Smooth muscle cell (in vitro differentiated cells): ENCODE measurements around the gene CELF1. TPM values are rescaled to one million over a fixed set of nuclear protein-coding genes. Genes with fewer than 3 reads are reported as not detected.
"Not testable (repeated sequence)": the region's sequence is repeated elsewhere in the genome, so short reads cannot be mapped to it uniquely, and the experiment has no call there.

ENCODE experiments used
- DNase-seq: peaks from one replicate; lab custom pipeline; 2025; ENCODE audit not compliant: unreplicated experiment; lab: John Stamatoyannopoulos, UW
- H2AFZ ChIP-seq: fragments of 200-600 bp; sonication (generic); 2 replicates; pipeline ENCODE4 v1.6.0; 2016; ENCODE audit warnings: antibody characterized with exemption, low read depth, mild to moderate bottlenecking
- H3F3A ChIP-seq: fragments of 200-600 bp; sonication (generic); 2 replicates; pipeline ENCODE4 v1.6.0; 2017; ENCODE audit warnings: antibody characterized with exemption, low read depth
- H3K27ac ChIP-seq: fragments of 200-600 bp; sonication (generic); 2 replicates; pipeline ENCODE4 v1.5.1; 2016; ENCODE audit warnings: low read depth, mild to moderate bottlenecking
- H3K27me3 ChIP-seq: fragments of 200-600 bp; sonication (generic); 2 replicates; pipeline ENCODE4 v1.6.1; 2016; ENCODE audit warnings: low read depth, mild to moderate bottlenecking
- H3K36me3 ChIP-seq: fragments of 200-600 bp; sonication (generic); 2 replicates; pipeline ENCODE4 v1.5.1; 2016; ENCODE audit warnings: low read depth
- H3K4me1 ChIP-seq: fragments of 200-600 bp; sonication (generic); 2 replicates; pipeline ENCODE4 v1.5.1; 2016; ENCODE audit warnings: low read depth
- H3K4me2 ChIP-seq: fragments of 200-600 bp; sonication (generic); 2 replicates; pipeline ENCODE4 v1.6.0; 2016; ENCODE audit warnings: mild to moderate bottlenecking
- H3K4me3 ChIP-seq: fragments of 200-600 bp; sonication (generic); 2 replicates; pipeline ENCODE4 v1.5.1; 2016; ENCODE audit warnings: mild to moderate bottlenecking
- H3K79me2 ChIP-seq: fragments of 200-600 bp; sonication (generic); 2 replicates; pipeline ENCODE4 v1.6.0; 2016; ENCODE audit warnings: low read depth, mild to moderate bottlenecking
- H3K9ac ChIP-seq: fragments of 200-600 bp; sonication (generic); 2 replicates; pipeline ENCODE4 v1.6.0; 2016; ENCODE audit warnings: low read depth
- H3K9me3 ChIP-seq: fragments of 200-600 bp; sonication (generic); replicated peaks from 2 replicates; pipeline ENCODE4 v1.5.1; 2016; ENCODE audit warnings: low read depth
- H4K20me1 ChIP-seq: fragments of 200-600 bp; sonication (generic); 2 replicates; pipeline ENCODE4 v1.6.0; 2016; ENCODE audit warnings: low read depth
- WGBS: methylation state at CpG from one replicate; pipeline ENCODE4 v1.1.7; 2016; ENCODE audit warnings: low lambda C conversion rate; 5-methylcytosine and 5-hydroxymethylcytosine counted together
- polyA plus RNA-seq: library from polyadenylated mRNA; unstranded; fragments of >200 nt; fragmentation: Nextera tagmentation; extraction: Ambion mirVana; gene quantifications from 2 replicates; pipeline ENCODE4 v1.2.1, GENCODE V29; 2016
- total RNA-seq: library from RNA; depleted of rRNA; stranded (reverse); fragments of >200 nt; gene quantifications from 2 replicates; pipeline ENCODE4 v1.2.3, GENCODE V29; 2014
- TF ChIP-seq, protein P1 (sequence below): fragments of 200-600 bp; sonication (generic); IDR thresholded peaks from 2 replicates; pipeline ENCODE4 v1.5.1; 2017; ENCODE audit warnings: borderline replicate concordance, mild to moderate bottlenecking, antibody characterized with exemption; ENCODE audit not compliant: insufficient read depth, poor library complexity, severe bottlenecking

CELF1 gene
- total and polyA plus RNA-seq, 2 experiments from 2014 or later: 42.5 to 64.8 TPM

DNA sequence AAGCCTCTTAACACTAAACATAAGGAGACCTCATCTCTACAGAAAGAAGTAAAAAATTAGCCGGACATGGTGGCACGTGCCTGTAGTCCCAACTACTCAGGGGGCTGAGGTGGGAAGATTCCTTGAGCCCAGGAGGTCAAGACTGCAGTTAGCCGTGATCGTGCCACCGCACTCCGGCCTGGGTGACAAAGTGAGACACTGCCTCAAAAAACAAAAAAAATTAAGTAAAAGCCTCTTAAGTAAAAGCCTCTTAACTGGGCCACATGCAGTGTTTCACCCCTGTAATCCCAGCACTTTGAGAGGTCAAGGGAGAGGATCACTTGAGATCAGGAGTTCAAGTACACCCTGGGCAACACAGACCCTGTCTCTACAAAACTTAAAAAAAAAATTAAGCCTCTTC, 25.7 kb downstream of the CELF1 start:
- DNase-seq: no peak
- no peak overlapping the region for H3K4me3 ChIP-seq
- H3K36me3 ChIP-seq: no peaks in the 10 kb centered on the region
- H4K20me1 ChIP-seq: peaks cover 100% of the 10 kb centered on the region
- peaks cover 29% of the 10 kb centered on the region for H3F3A ChIP-seq
- no peak overlapping the region for H3K4me2 ChIP-seq
- no peaks in the 10 kb centered on the region for H3K9me3 ChIP-seq
- no peak overlapping the region for H3K9ac ChIP-seq
- TF ChIP-seq, protein P1, sequence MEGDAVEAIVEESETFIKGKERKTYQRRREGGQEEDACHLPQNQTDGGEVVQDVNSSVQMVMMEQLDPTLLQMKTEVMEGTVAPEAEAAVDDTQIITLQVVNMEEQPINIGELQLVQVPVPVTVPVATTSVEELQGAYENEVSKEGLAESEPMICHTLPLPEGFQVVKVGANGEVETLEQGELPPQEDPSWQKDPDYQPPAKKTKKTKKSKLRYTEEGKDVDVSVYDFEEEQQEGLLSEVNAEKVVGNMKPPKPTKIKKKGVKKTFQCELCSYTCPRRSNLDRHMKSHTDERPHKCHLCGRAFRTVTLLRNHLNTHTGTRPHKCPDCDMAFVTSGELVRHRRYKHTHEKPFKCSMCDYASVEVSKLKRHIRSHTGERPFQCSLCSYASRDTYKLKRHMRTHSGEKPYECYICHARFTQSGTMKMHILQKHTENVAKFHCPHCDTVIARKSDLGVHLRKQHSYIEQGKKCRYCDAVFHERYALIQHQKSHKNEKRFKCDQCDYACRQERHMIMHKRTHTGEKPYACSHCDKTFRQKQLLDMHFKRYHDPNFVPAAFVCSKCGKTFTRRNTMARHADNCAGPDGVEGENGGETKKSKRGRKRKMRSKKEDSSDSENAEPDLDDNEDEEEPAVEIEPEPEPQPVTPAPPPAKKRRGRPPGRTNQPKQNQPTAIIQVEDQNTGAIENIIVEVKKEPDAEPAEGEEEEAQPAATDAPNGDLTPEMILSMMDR: no peak
- no peaks in the 10 kb centered on the region for H3K27me3 ChIP-seq
- peaks cover 28% of the 10 kb centered on the region for H3K4me1 ChIP-seq
- WGBS: 93% methylated on average over 6 of the region's 6 CpGs
- no peak overlapping the region for H3K27ac ChIP-seq
- peaks cover 96% of the 10 kb centered on the region for H3K79me2 ChIP-seq
- no peak overlapping the region for H2AFZ ChIP-seq

DNA sequence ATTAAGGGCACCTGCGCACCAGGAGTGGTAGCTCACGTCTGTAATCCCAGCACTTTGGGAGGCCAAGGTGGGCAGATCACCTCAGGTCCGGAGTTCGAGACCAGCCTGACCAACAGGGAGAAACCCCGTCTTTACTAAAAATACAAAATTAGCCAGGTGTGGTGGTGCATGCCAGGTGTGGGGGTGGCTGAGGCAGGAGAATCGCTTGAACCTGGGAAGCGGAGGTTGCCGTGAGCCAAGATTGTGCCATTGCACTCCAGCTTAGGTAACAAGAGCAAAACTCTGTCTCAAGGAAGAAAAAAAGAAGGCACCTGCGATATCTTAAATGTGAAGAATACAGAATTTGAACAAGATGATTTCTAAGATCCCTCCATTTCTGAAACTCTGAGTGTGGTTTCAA, 26.9 kb downstream of the CELF1 start:
- DNase-seq, H3K4me3 ChIP-seq, H2AFZ ChIP-seq, H3K9ac ChIP-seq, H3K36me3 ChIP-seq, H3K27me3 ChIP-seq, H3K4me2 ChIP-seq, H3K9me3 ChIP-seq: not testable (repeated sequence)
- peaks cover 28% of the 10 kb centered on the region for H3K4me1 ChIP-seq
- peaks cover 99% of the 10 kb centered on the region for H4K20me1 ChIP-seq
- peaks cover 29% of the 10 kb centered on the region for H3F3A ChIP-seq
- H3K79me2 ChIP-seq: peaks cover 96% of the 10 kb centered on the region
- H3K27ac ChIP-seq: peak overlapping the region; percentile 95
- 97% methylated on average over 9 of the region's 9 CpGs for WGBS

- H3K4me3 ChIP-seq: peak overlapping the region; percentile 23
- peaks cover 96% of the 10 kb centered on the region for H3K79me2 ChIP-seq
- TF ChIP-seq, protein P1: no peak
- H3K36me3 ChIP-seq: no peaks in the 10 kb centered on the region
- peak overlapping the region; percentile 80 for H3K4me2 ChIP-seq
- H3F3A ChIP-seq: peaks cover 29% of the 10 kb centered on the region
- WGBS: 35% methylated on average over 9 of the region's 9 CpGs
- H4K20me1 ChIP-seq: peaks cover 99% of the 10 kb centered on the region
- H3K9me3 ChIP-seq: no peaks in the 10 kb centered on the region
- peak overlapping the region; percentile 74 for H3K9ac ChIP-seq
- no peaks in the 10 kb centered on the region for H3K27me3 ChIP-seq
- DNase-seq: no peak
- peak overlapping the region; percentile 95 for H3K27ac ChIP-seq
- H2AFZ ChIP-seq: no peak overlapping the region
- peaks cover 28% of the 10 kb centered on the region for H3K4me1 ChIP-seq
These were observed 28.5 kb downstream of the CELF1 start for GRCh38 chr11:47524291-47524874.

GRCh38 chr11:47523490-47524225, 29.3 kb downstream of the CELF1 start:
- no peaks in the 10 kb centered on the region for H3K36me3 ChIP-seq
- TF ChIP-seq, protein P1: no peak
- no peak overlapping the region for H2AFZ ChIP-seq
- H3K4me3 ChIP-seq: peak overlapping the region; percentile 23
- 0% methylated on average over 3 of the region's 3 CpGs for WGBS
- H3K27me3 ChIP-seq: no peaks in the 10 kb centered on the region
- peak overlapping the region; percentile 95 for H3K27ac ChIP-seq
- peaks cover 28% of the 10 kb centered on the region for H3K4me1 ChIP-seq
- H3K9ac ChIP-seq: peak overlapping the region; percentile 74
- H4K20me1 ChIP-seq: peaks cover 99% of the 10 kb centered on the region
- DNase-seq: no peak
- H3F3A ChIP-seq: peaks cover 29% of the 10 kb centered on the region
- H3K79me2 ChIP-seq: peaks cover 96% of the 10 kb centered on the region
- no peaks in the 10 kb centered on the region for H3K9me3 ChIP-seq
- peak overlapping the region; percentile 80 for H3K4me2 ChIP-seq
